ENCODE data around the gene CDK14.

DNA sequence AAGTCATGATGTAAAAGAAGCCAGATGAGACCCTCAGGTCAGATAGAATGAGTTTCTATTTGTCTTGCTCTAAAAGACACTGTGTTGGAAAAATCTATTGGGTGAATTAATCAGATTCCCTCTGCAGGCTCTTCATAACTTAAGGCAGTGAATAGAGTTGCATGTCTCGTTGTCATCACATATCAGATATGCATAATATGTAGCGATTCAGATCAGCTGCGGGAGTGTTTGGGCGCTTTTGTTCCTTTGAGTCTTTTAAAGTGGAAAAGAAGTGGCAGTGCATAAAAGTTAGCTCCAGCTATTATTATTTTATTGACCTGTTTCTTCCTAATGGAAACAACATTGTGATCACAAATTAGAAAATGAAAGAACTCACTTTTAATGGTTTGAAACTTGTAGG, 84.4 kb downstream of the CDK14 start:
- TF ChIP-seq EZH2 (optimal IDR thresholded peaks at IDR 0.05; ENCODE audit: low read depth, low read length), result no peak
- TF ChIP-seq, protein P1, sequence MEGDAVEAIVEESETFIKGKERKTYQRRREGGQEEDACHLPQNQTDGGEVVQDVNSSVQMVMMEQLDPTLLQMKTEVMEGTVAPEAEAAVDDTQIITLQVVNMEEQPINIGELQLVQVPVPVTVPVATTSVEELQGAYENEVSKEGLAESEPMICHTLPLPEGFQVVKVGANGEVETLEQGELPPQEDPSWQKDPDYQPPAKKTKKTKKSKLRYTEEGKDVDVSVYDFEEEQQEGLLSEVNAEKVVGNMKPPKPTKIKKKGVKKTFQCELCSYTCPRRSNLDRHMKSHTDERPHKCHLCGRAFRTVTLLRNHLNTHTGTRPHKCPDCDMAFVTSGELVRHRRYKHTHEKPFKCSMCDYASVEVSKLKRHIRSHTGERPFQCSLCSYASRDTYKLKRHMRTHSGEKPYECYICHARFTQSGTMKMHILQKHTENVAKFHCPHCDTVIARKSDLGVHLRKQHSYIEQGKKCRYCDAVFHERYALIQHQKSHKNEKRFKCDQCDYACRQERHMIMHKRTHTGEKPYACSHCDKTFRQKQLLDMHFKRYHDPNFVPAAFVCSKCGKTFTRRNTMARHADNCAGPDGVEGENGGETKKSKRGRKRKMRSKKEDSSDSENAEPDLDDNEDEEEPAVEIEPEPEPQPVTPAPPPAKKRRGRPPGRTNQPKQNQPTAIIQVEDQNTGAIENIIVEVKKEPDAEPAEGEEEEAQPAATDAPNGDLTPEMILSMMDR (IDR thresholded peaks at IDR 0.05; ENCODE audit: low read length), result no peak
